ENCODE results near the gene ZDHHC1. TPM values are rescaled to one million over a fixed set of nuclear protein-coding genes. Genes with fewer than 3 reads are reported as not detected.

The ZDHHC1 gene
- total and polyA plus RNA-seq, 8 donors: 14.4 to 24.1 (median 17.9) TPM

GRCh38 chr16:67345401-67345800, 70.9 kb downstream of the ZDHHC1 start:
- Histone ChIP-seq H3K9me3 (no peaks in the 10 kb centered on the region), H3K27me3 (no peaks in the 10 kb centered on the region), H3K4me1 (peaks cover 0 to 13% of the 10 kb centered on the region in 2 donors), H3K36me3 (no peaks in the 10 kb centered on the region), H3K4me3 (no peak overlapping the region), H3K27ac (peak overlapping the region in 1 of 2 donors; percentile 61)
- ATAC-seq: peak; percentile 49
- intact Hi-C loops (cut with DNase I): no loop called here
- DNase-seq: no peak
- TF ChIP-seq CTCF (IDR thresholded peaks at IDR 0.05): no peak

Other genes with a start within 250 kb of the ZDHHC1 start
- gene NOL3, start 245.9 kb downstream of the ZDHHC1 start, total RNA-seq: 10 to 100 TPM; 29.5 to 36.7 TPM
- 10 to 100 TPM; 11.9 to 19.6 (median 17.3) TPM for gene NOL3, start 245.9 kb downstream of the ZDHHC1 start, polyA plus RNA-seq (ENCODE audit: insufficient read length in 6 of 6)
- 10 to 100 TPM; 36.8 to 44.7 TPM for gene MATCAP1, start 232.5 kb downstream of the ZDHHC1 start, total RNA-seq
- 10 to 100 TPM; 43.5 to 66.9 (median 59.5) TPM for gene MATCAP1, start 232.5 kb downstream of the ZDHHC1 start, polyA plus RNA-seq (ENCODE audit: insufficient read length in 6 of 6)
- 10 to 100 TPM; 10.9 to 16.9 TPM for gene EXOC3L1, start 226.3 kb downstream of the ZDHHC1 start, total RNA-seq
- gene EXOC3L1, start 226.3 kb downstream of the ZDHHC1 start, polyA plus RNA-seq (ENCODE audit: insufficient read length in 6 of 6): 10 to 100 TPM in 2 of 6 donors, 1 to 10 TPM in 4; 7.5 to 13.7 (median 9.7) TPM
- gene E2F4, start 224.3 kb downstream of the ZDHHC1 start, total RNA-seq: 10 to 100 TPM; 47.7 to 81.4 TPM
- gene E2F4, start 224.3 kb downstream of the ZDHHC1 start, polyA plus RNA-seq (ENCODE audit: insufficient read length in 6 of 6): 10 to 100 TPM; 45.7 to 70.8 (median 53.9) TPM
- gene ELMO3, start 217.3 kb downstream of the ZDHHC1 start, total RNA-seq: 10 to 100 TPM; 14.8 to 21.2 TPM
- gene ELMO3, start 217.3 kb downstream of the ZDHHC1 start, polyA plus RNA-seq (ENCODE audit: insufficient read length in 6 of 6): 1 to 10 TPM; 4.9 to 9.6 (median 6.8) TPM
- 10 to 100 TPM; 43.8 to 56.9 TPM for gene TMEM208, start 189.3 kb downstream of the ZDHHC1 start, total RNA-seq
- gene TMEM208, start 189.3 kb downstream of the ZDHHC1 start, polyA plus RNA-seq (ENCODE audit: insufficient read length in 6 of 6): 10 to 100 TPM; 23.1 to 26.4 (median 24.8) TPM
- 100 to 1,000 TPM in 1 of 2 donors, 10 to 100 TPM in 1; 68.4 to 132 TPM for gene FHOD1, start 169.0 kb downstream of the ZDHHC1 start, total RNA-seq
- gene FHOD1, start 169.0 kb downstream of the ZDHHC1 start, polyA plus RNA-seq (ENCODE audit: insufficient read length in 6 of 6): 100 to 1,000 TPM; 161 to 300 (median 202) TPM
- gene SLC9A5, start 167.5 kb downstream of the ZDHHC1 start, total RNA-seq: 1 to 10 TPM; 3.2 to 4.0 TPM
- 10 to 100 TPM; 18.8 to 26.1 (median 22.6) TPM for gene SLC9A5, start 167.5 kb downstream of the ZDHHC1 start, polyA plus RNA-seq (ENCODE audit: insufficient read length in 6 of 6)
- gene PLEKHG4, start 136.9 kb downstream of the ZDHHC1 start, total RNA-seq: 10 to 100 TPM; 24.9 to 28.5 TPM
- 10 to 100 TPM; 28.8 to 40.3 (median 35.6) TPM for gene PLEKHG4, start 136.9 kb downstream of the ZDHHC1 start, polyA plus RNA-seq (ENCODE audit: insufficient read length in 6 of 6)
- gene KCTD19, start 89.7 kb downstream of the ZDHHC1 start, total RNA-seq: under 1 TPM in 1 of 2 donors, not detected in 1; 0.73 TPM
- gene KCTD19, start 89.7 kb downstream of the ZDHHC1 start, polyA plus RNA-seq (ENCODE audit: insufficient read length in 6 of 6): 10 to 100 TPM in 1 of 6 donors, 1 to 10 TPM in 5; 6.9 to 13.1 (median 8.4) TPM
- 10 to 100 TPM in 1 of 2 donors, 1 to 10 TPM in 1; 3.0 to 19.5 TPM for gene LRRC36, start 89.7 kb downstream of the ZDHHC1 start, total RNA-seq
- 10 to 100 TPM; 46.6 to 73.6 (median 62.2) TPM for gene LRRC36, start 89.7 kb downstream of the ZDHHC1 start, polyA plus RNA-seq (ENCODE audit: insufficient read length in 6 of 6)
- 10 to 100 TPM; 79.2 to 91.3 TPM for gene TPPP3, start 23.0 kb downstream of the ZDHHC1 start, total RNA-seq
- 100 to 1,000 TPM; 320 to 403 (median 367) TPM for gene TPPP3, start 23.0 kb downstream of the ZDHHC1 start, polyA plus RNA-seq (ENCODE audit: insufficient read length in 6 of 6)
- 1 to 10 TPM; 2.5 to 3.9 TPM for gene HSD11B2, start 14.6 kb upstream of the ZDHHC1 start, total RNA-seq
- gene HSD11B2, start 14.6 kb upstream of the ZDHHC1 start, polyA plus RNA-seq (ENCODE audit: insufficient read length in 6 of 6): 10 to 100 TPM; 36.9 to 81.1 (median 64.1) TPM
- 100 to 1,000 TPM; 142 to 185 TPM for gene ATP6V0D1, start 64.7 kb upstream of the ZDHHC1 start, total RNA-seq
- gene ATP6V0D1, start 64.7 kb upstream of the ZDHHC1 start, polyA plus RNA-seq (ENCODE audit: insufficient read length in 6 of 6): 10 to 100 TPM; 48.5 to 65.5 (median 58.0) TPM
- 1 to 10 TPM; 1.5 to 1.9 TPM for gene AGRP, start 67.1 kb upstream of the ZDHHC1 start, total RNA-seq
- gene AGRP, start 67.1 kb upstream of the ZDHHC1 start, polyA plus RNA-seq (ENCODE audit: insufficient read length in 6 of 6): under 1 TPM in 5 of 6 donors, not detected in 1; 0.18 to 0.69 (median 0.29) TPM
- 100 to 1,000 TPM in 1 of 2 donors, 10 to 100 TPM in 1; 76.4 to 123 TPM for gene RIPOR1, start 112.4 kb upstream of the ZDHHC1 start, total RNA-seq
- 10 to 100 TPM; 52.8 to 67.2 (median 60.7) TPM for gene RIPOR1, start 112.4 kb upstream of the ZDHHC1 start, polyA plus RNA-seq (ENCODE audit: insufficient read length in 6 of 6)
- 10 to 100 TPM; 27.8 to 35.1 TPM for gene CTCF, start 146.0 kb upstream of the ZDHHC1 start, total RNA-seq
- 10 to 100 TPM; 64.3 to 80.2 (median 73.7) TPM for gene CTCF, start 146.0 kb upstream of the ZDHHC1 start, polyA plus RNA-seq (ENCODE audit: insufficient read length in 6 of 6)
- gene CARMIL2, start 228.7 kb upstream of the ZDHHC1 start, total RNA-seq: 1 to 10 TPM; 1.6 to 2.9 TPM
- gene CARMIL2, start 228.7 kb upstream of the ZDHHC1 start, polyA plus RNA-seq (ENCODE audit: insufficient read length in 6 of 6): 1 to 10 TPM; 2.9 to 7.5 (median 4.2) TPM
- 10 to 100 TPM; 12.9 to 15.2 TPM for gene ACD, start 243.8 kb upstream of the ZDHHC1 start, total RNA-seq
- gene ACD, start 243.8 kb upstream of the ZDHHC1 start, polyA plus RNA-seq (ENCODE audit: insufficient read length in 6 of 6): 10 to 100 TPM; 20.2 to 27.5 (median 25.4) TPM
- 1 to 10 TPM; 3.8 to 4.1 TPM for gene PARD6A, start 244.5 kb upstream of the ZDHHC1 start, total RNA-seq
- gene PARD6A, start 244.5 kb upstream of the ZDHHC1 start, polyA plus RNA-seq (ENCODE audit: insufficient read length in 6 of 6): 1 to 10 TPM; 1.4 to 2.4 (median 1.6) TPM